Mucosa of descending colon (tissue), 3 donors: ENCODE measurements around the gene ZNF618. TPM values are rescaled to one million over a fixed set of nuclear protein-coding genes. Genes with fewer than 3 reads are reported as not detected.

Experiments used
- ATAC-seq: fragments of 200-7000 bp; cut with Tn5 transposase; one replicate; pipeline ENCODE4 v1.9.1; 2020; ENCODE audit warnings: mild to moderate bottlenecking, moderate library complexity
- DNase-seq, 3 donors: peaks; one replicate each; pipeline ENCODE4 v3.0.0-alpha.2; 2020
- H3K36me3 ChIP-seq: fragments of 200-600 bp; one replicate; pipeline ENCODE4 v1.8.0; 2021; ENCODE audit warnings: low read depth, mild to moderate bottlenecking
- H3K4me1 ChIP-seq: fragments of 200-600 bp; one replicate; pipeline ENCODE4 v1.8.0; 2021; ENCODE audit warnings: low read depth, mild to moderate bottlenecking
- H3K4me3 ChIP-seq: fragments of 200-600 bp; one replicate; pipeline ENCODE4 v1.8.0; 2021; ENCODE audit warnings: mild to moderate bottlenecking
- H3K9me3 ChIP-seq: fragments of 200-600 bp; one replicate; pipeline ENCODE4 v1.8.0; 2021; ENCODE audit warnings: mild to moderate bottlenecking
- intact Hi-C, 2 donors: fragments of 100-400 bp; cut with DNase I in 1 of 2; cut with micrococcal nuclease in 1 of 2; formaldehyde crosslinking; loops; one replicate each; pipeline versions ENCODE4 v1.11.0 to v1.11.1; 2022; cut with DNase I, micrococcal nuclease
- total RNA-seq, 3 donors: library from RNA; stranded (reverse); fragmentation: NEBNext Ultra II Directional in 2 of 3; extraction: Animal tissue kit (Norgen Biotek cat#: 25700) in 2 of 3; gene quantifications; one replicate each; pipeline versions ENCODE4 v1.2.1 to v1.2.4, GENCODE V29; 2021 to 2023
- TF ChIP-seq, protein P1 (sequence below): fragments of 200-600 bp; IDR thresholded peaks from one replicate; pipeline ENCODE4 v1.8.0; 2022; ENCODE audit warnings: antibody characterized with exemption, mild to moderate bottlenecking
- donor health status: DM: no; HTN: no; CAD: no; lungs with moderate emphysema.
- donor health status: DM: no; HTN: no; CAD: no.
- donor health status: DM: no; HTN: yes; CAD: no.

ZNF618 gene
- total RNA-seq, 3 donors from 2014 or later = 2.7 to 6.2 (median 3.7) TPM

GRCh38 chr9:113941056-113941455 lies 64.9 kb downstream of the ZNF618 start:
- intact Hi-C loops = no loop called here

GRCh38 chr9:113941526-113941925 lies 65.4 kb downstream of the ZNF618 start:
- Histone ChIP-seq H3K4me1 (no peaks in the 10 kb centered on the region), H3K4me3 (no peak overlapping the region), H3K9me3 (no peaks in the 10 kb centered on the region), H3K36me3 (no peaks in the 10 kb centered on the region)
- no peak for ATAC-seq
- TF ChIP-seq, protein P1, sequence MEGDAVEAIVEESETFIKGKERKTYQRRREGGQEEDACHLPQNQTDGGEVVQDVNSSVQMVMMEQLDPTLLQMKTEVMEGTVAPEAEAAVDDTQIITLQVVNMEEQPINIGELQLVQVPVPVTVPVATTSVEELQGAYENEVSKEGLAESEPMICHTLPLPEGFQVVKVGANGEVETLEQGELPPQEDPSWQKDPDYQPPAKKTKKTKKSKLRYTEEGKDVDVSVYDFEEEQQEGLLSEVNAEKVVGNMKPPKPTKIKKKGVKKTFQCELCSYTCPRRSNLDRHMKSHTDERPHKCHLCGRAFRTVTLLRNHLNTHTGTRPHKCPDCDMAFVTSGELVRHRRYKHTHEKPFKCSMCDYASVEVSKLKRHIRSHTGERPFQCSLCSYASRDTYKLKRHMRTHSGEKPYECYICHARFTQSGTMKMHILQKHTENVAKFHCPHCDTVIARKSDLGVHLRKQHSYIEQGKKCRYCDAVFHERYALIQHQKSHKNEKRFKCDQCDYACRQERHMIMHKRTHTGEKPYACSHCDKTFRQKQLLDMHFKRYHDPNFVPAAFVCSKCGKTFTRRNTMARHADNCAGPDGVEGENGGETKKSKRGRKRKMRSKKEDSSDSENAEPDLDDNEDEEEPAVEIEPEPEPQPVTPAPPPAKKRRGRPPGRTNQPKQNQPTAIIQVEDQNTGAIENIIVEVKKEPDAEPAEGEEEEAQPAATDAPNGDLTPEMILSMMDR = no peak
- intact Hi-C loops = no loop called here
- DNase-seq = no peak

More at GRCh38 chr9:113941056-113941455, 64.9 kb downstream of the ZNF618 start:
- TF ChIP-seq, protein P1 = no peak
- DNase-seq (no peak), ATAC-seq (no peak)
- H3K36me3 ChIP-seq = no peaks in the 10 kb centered on the region
- no peaks in the 10 kb centered on the region for H3K4me1 ChIP-seq
- H3K9me3 ChIP-seq = no peaks in the 10 kb centered on the region
- no peak overlapping the region for H3K4me3 ChIP-seq

DNA sequence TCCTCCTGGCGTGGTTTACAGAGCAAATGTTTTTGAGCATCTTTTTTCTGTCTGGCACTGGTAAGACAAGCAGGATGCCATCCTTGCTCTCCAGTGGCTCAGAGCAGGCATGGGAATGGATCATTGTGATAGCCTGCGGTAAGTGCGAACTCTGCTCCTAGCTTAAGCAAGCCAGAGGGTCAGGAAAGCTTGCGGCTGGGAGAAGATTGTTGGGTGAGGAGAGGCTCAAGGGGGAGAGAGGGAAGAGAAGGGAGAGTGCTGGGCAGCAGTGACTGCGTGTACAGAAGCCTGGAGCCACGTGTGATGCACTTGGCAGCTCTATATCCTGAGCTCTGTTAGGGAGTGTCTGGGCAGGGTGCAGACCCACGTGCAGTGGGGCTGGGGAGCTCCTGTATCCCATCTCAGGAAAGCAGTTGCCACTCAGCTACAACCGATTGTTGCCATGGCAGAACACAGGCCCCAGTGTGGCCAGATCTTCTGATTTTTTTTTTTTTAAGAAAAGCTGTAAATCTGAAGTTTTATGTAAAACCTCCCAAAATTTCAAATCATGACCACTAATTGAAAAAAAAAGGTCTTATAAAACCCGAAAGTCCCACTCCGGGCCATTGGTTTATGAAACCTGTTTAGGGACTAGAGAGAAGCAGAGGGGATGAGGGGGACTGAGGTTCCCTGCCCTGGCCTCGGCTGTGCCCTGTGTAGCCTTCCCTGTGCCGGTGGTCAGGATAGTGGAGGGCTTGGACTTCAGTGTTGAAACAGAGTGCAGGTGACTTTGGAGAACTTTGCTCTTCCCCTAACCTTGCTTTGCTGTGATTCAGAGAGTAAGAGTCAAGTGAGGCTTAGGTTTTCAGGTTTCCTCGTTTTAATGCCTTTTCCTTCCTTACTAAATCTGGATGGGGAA lies 67.3 kb downstream of the ZNF618 start:
- Histone ChIP-seq H3K36me3 (no peaks in the 10 kb centered on the region), H3K9me3 (no peaks in the 10 kb centered on the region), H3K4me3 (no peak overlapping the region), H3K4me1 (no peaks in the 10 kb centered on the region)
- TF ChIP-seq, protein P1 = no peak
- intact Hi-C loops = no loop called here
- ATAC-seq (no peak), DNase-seq (no peak)

DNA sequence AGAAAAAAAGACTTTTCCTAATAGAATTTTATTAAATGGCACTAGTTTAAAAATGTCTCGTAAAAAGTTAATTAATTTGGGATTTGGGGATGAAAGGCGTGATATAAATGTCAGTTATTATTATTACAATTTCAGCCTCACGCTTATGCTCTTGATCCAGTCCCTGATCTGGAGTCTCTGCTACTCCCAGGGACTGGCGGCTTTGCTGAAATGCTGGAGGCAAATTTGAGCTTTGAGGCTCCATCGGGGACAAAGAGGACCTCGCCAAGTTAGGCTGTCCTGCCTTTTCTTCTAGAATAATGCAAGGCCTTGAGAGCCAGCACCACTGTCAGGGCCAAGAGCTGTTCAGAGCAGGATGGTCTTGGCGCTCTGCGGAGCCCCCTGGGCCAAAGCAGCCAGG lies 69.7 kb downstream of the ZNF618 start:
- DNase-seq (no peak), ATAC-seq (no peak)
- no peaks in the 10 kb centered on the region for H3K4me1 ChIP-seq
- TF ChIP-seq, protein P1 = no peak
- intact Hi-C loops = no loop called here
- H3K9me3 ChIP-seq = no peaks in the 10 kb centered on the region
- no peaks in the 10 kb centered on the region for H3K36me3 ChIP-seq
- no peak overlapping the region for H3K4me3 ChIP-seq

GRCh38 chr9:113946496-113947115 lies 70.5 kb downstream of the ZNF618 start:
- Histone ChIP-seq H3K4me3 (no peak overlapping the region), H3K4me1 (no peaks in the 10 kb centered on the region), H3K36me3 (no peaks in the 10 kb centered on the region), H3K9me3 (no peaks in the 10 kb centered on the region)
- DNase-seq (no peak), ATAC-seq (no peak)
- intact Hi-C loops = no loop called here
- TF ChIP-seq, protein P1 = no peak
